ENCODE data around the gene TRAP1. TPM values are rescaled to one million over a fixed set of nuclear protein-coding genes. Genes with fewer than 3 reads are reported as not detected.

TRAP1 gene
- total RNA-seq, 2 donors from 2014 or later = 78.1 to 92.9 TPM

DNA sequence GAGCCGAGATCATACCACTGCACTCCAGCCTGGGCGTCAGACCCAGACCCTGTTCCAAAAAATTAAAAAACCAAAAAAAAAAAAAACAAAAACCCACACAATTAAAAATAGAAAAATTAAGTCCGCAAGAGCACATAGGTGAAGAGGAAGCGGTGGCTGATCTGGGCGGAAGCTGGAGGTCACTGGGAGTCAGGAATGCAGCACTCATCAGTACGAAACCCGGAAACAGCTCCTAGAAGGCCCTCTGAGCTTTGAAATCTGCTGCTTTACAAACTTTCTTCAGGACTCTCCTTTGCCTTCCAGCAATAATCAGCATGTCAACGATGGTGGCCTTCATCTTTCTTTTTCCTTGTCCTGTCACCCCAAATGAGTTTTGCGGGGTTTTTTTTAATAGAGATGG lies 29.5 kb downstream of the TRAP1 start:
- peaks cover 0 to 11% of the 10 kb centered on the region in 2 donors for H3K36me3 ChIP-seq (replicated peaks in 1 of 2; ENCODE audit: insufficient read depth in 1 of 2, low read depth in 2 of 2)
- WGBS, 2 donors = 85 to 92% methylated on average over 9 of the region's 9 CpGs
- H3K27ac ChIP-seq = no peak overlapping the region
- H3K27me3 ChIP-seq = no peaks in the 10 kb centered on the region
- TF ChIP-seq, protein P1, sequence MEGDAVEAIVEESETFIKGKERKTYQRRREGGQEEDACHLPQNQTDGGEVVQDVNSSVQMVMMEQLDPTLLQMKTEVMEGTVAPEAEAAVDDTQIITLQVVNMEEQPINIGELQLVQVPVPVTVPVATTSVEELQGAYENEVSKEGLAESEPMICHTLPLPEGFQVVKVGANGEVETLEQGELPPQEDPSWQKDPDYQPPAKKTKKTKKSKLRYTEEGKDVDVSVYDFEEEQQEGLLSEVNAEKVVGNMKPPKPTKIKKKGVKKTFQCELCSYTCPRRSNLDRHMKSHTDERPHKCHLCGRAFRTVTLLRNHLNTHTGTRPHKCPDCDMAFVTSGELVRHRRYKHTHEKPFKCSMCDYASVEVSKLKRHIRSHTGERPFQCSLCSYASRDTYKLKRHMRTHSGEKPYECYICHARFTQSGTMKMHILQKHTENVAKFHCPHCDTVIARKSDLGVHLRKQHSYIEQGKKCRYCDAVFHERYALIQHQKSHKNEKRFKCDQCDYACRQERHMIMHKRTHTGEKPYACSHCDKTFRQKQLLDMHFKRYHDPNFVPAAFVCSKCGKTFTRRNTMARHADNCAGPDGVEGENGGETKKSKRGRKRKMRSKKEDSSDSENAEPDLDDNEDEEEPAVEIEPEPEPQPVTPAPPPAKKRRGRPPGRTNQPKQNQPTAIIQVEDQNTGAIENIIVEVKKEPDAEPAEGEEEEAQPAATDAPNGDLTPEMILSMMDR (IDR thresholded peaks at IDR 0.05) = no peak
- no peak for TF ChIP-seq POLR2A (IDR thresholded peaks at IDR 0.05)
- ATAC-seq = no peak
- H3K4me1 ChIP-seq = peaks cover 13% of the 10 kb centered on the region
- intact Hi-C loops (cut with DNase I) = no loop called here
- no peaks in the 10 kb centered on the region for H3K9me3 ChIP-seq
- no peak overlapping the region for H3K4me3 ChIP-seq
- no peak for DNase-seq

- peaks cover 0 to 11% of the 10 kb centered on the region in 2 donors for H3K36me3 ChIP-seq (replicated peaks in 1 of 2; ENCODE audit: insufficient read depth in 1 of 2, low read depth in 2 of 2)
- WGBS, 2 donors = 64 to 69% methylated on average over 7 of the region's 7 CpGs
- TF ChIP-seq POLR2A (IDR thresholded peaks at IDR 0.05) = no peak
- TF ChIP-seq, protein P1 (IDR thresholded peaks at IDR 0.05) = no peak
These were observed 30.3 kb downstream of the TRAP1 start for GRCh38 chr16:3687021-3687420.

DNA sequence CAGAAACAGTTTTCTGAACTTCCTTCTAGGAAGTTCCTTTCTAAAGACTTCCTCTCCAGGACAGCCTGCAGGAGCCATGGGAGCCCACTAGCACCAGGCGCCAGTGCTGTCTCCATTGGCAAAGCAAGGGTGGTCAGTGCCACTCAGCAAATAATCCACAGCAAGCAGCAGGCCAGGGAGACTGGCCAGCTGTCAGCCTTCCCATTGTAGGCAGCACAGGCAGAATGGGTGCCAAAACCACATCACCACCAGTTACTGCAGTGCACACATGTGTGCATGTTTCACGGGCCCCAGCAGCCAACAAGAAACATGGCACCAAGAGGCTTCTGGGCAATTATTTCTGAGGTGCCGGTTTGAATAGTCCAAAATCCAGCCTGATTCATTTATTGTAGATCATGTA lies 36.1 kb downstream of the TRAP1 start:
- TF ChIP-seq POLR2A (IDR thresholded peaks at IDR 0.05) = no peak
- TF ChIP-seq, protein P1 (IDR thresholded peaks at IDR 0.05) = peak in 1 of 7 experiments; percentile 10
- Histone ChIP-seq H3K27ac (peak overlapping the region in 1 of 4 donors; percentile 35), H3K4me3 (no peak overlapping the region), H3K27me3 (no peaks in the 10 kb centered on the region), H3K9me3 (no peaks in the 10 kb centered on the region), H3K4me1 (peaks cover 6% of the 10 kb centered on the region), H3K36me3 (replicated peaks in 1 of 2; ENCODE audit: insufficient read depth in 1 of 2, low read depth in 2 of 2) (peaks cover 5 to 14% of the 10 kb centered on the region in 2 donors)
- ATAC-seq = peak; percentile 88
- 31 to 33% methylated on average over 3 of the region's 3 CpGs for WGBS, 2 donors
- intact Hi-C loops (cut with DNase I) = no loop called here
- DNase-seq = peak; percentile 75 to 92 (median 86)

More at GRCh38 chr16:3687021-3687420, 30.3 kb downstream of the TRAP1 start:
- H3K27me3 ChIP-seq = no peaks in the 10 kb centered on the region
- no peak for ATAC-seq
- H3K9me3 ChIP-seq = no peaks in the 10 kb centered on the region
- DNase-seq = no peak
- H3K4me3 ChIP-seq = no peak overlapping the region
- H3K27ac ChIP-seq = no peak overlapping the region
- intact Hi-C loops (cut with DNase I) = no loop called here
- peaks cover 13% of the 10 kb centered on the region for H3K4me1 ChIP-seq

DNA sequence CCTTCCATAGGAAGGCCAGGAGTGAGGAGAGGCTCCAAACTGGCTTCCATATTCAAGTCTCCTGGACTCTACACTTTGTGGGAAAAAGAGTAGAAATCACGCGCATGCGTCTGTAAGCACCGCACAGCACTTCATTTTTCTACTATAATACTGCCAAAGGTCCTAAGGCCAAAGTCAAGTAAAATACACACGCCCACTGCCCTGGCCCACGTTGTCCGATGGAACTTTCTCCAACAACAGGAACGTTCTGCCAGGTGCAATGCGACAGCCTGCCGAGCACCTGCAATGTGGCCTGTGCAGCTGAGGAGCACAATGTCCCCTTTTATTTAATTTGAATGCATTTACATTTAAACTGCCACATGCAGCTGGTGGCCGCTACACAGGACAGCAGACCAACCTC lies 39.3 kb downstream of the TRAP1 start:
- TF ChIP-seq, protein P1 (IDR thresholded peaks at IDR 0.05) = no peak
- TF ChIP-seq POLR2A (IDR thresholded peaks at IDR 0.05) = no peak
- no peak overlapping the region for H3K4me3 ChIP-seq
- H3K36me3 ChIP-seq (replicated peaks in 1 of 2; ENCODE audit: insufficient read depth in 1 of 2, low read depth in 2 of 2) = peaks cover 5 to 11% of the 10 kb centered on the region in 2 donors
- WGBS, 2 donors = 93 to 94% methylated on average over 11 of the region's 11 CpGs
- no peaks in the 10 kb centered on the region for H3K27me3 ChIP-seq
- no peak overlapping the region for H3K27ac ChIP-seq
- no peak for ATAC-seq
- no peaks in the 10 kb centered on the region for H3K9me3 ChIP-seq
- intact Hi-C loops (cut with DNase I) = no loop called here
- DNase-seq = no peak
- H3K4me1 ChIP-seq = peaks cover 6% of the 10 kb centered on the region

GRCh38 chr16:3675601-3676130 lies 41.7 kb downstream of the TRAP1 start:
- 91 to 94% methylated on average over 5 to 22 of the region's 24 CpGs for WGBS, 2 donors
- DNase-seq = no peak
- TF ChIP-seq, protein P1 (IDR thresholded peaks at IDR 0.05) = no peak
- no peaks in the 10 kb centered on the region for H3K9me3 ChIP-seq
- H3K27ac ChIP-seq = no peak overlapping the region
- H3K27me3 ChIP-seq = no peaks in the 10 kb centered on the region
- no peak for ATAC-seq
- intact Hi-C loops (cut with DNase I) = no loop called here
- peaks cover 2% of the 10 kb centered on the region for H3K4me1 ChIP-seq
- peaks cover 5 to 15% of the 10 kb centered on the region in 2 donors for H3K36me3 ChIP-seq (replicated peaks in 1 of 2; ENCODE audit: insufficient read depth in 1 of 2, low read depth in 2 of 2)
- H3K4me3 ChIP-seq = no peak overlapping the region

Measured in body of pancreas (tissue), 4 donors.